PC-3 (cell line): ENCODE data around the gene ALDH7A1. TPM values are rescaled to one million over a fixed set of nuclear protein-coding genes. Genes with fewer than 3 reads are reported as not detected.

Source experiments
- ATAC-seq: fragments of 200-7000 bp; cut with Tn5 transposase; 2 replicates; pipeline ENCODE4 v1.9.1; 2020; ENCODE audit warnings: mild to moderate bottlenecking, moderate library complexity
- BruUV-seq: library from RNA; stranded (reverse); fragments of 400-500 nt; replicated peaks from 2 replicates; lab custom pipeline; 2021; lab: Mats Ljungman, UMichigan
- CTCF ChIA-PET: fragments of 300-600 bp; sonication (Branson Sonifier 250); formaldehyde crosslinking; loops from one replicate; lab custom pipeline; 2022; ENCODE audit warnings: antibody characterized with exemption; lab: Charles Lee
- POLR2A ChIA-PET: fragments of 300-600 bp; sonication (Branson Sonifier 250); formaldehyde crosslinking; loops from one replicate; lab custom pipeline; 2022; ENCODE audit warnings: antibody characterized with exemption; ENCODE audit not compliant: unreplicated experiment; lab: Charles Lee
- DNase-seq: peaks from one replicate; pipeline ENCODE4 v3.0.0-alpha.2; 2015
- H2AFZ ChIP-seq: fragments of 300-600 bp; sonication (generic); 2 replicates; pipeline ENCODE4 v1.6.0; 2016; ENCODE audit warnings: antibody characterized with exemption, low read length
- H3F3A ChIP-seq: fragments of 300-600 bp; sonication (generic); one replicate; pipeline ENCODE4 v1.6.0; 2017; ENCODE audit warnings: antibody characterized with exemption, low read length, control low read depth, mild to moderate bottlenecking; ENCODE audit not compliant: unreplicated experiment
- H3K27ac ChIP-seq: fragments of 300-600 bp; sonication (generic); 2 replicates; pipeline ENCODE4 v1.5.1; 2016; ENCODE audit warnings: mild to moderate bottlenecking, low read length
- H3K27me3 ChIP-seq: fragments of 300-600 bp; sonication (generic); 2 replicates; pipeline ENCODE4 v1.6.1; 2016; ENCODE audit warnings: low read length, mixed read lengths
- H3K36me3 ChIP-seq: fragments of 300-600 bp; sonication (generic); 2 replicates; pipeline ENCODE4 v1.6.1; 2016; ENCODE audit warnings: low read depth, mixed run types, low read length, mixed read lengths
- H3K4me1 ChIP-seq: fragments of 300-600 bp; sonication (generic); 2 replicates; pipeline ENCODE4 v1.5.1; 2016; ENCODE audit warnings: low read length; ENCODE audit not compliant: insufficient read depth
- H3K4me2 ChIP-seq: fragments of 300-600 bp; sonication (generic); 2 replicates; pipeline ENCODE4 v1.6.0; 2016; ENCODE audit warnings: low read length
- H3K4me3 ChIP-seq: fragments of 300-600 bp; sonication (generic); 2 replicates; pipeline ENCODE4 v1.5.1; 2016; ENCODE audit warnings: mild to moderate bottlenecking, low read length, mixed read lengths
- H3K79me2 ChIP-seq: fragments of 300-600 bp; sonication (generic); 2 replicates; pipeline ENCODE4 v1.6.1; 2017; ENCODE audit warnings: low read length, mixed read lengths
- H3K9ac ChIP-seq: fragments of 300-600 bp; sonication (generic); 2 replicates; pipeline ENCODE4 v1.6.0; 2016; ENCODE audit warnings: mild to moderate bottlenecking, low read length
- H3K9me2 ChIP-seq: fragments of 300-600 bp; sonication (generic); replicated peaks from 2 replicates; pipeline ENCODE4 v1.6.1; 2016; ENCODE audit warnings: mixed run types, low read length, mixed read lengths
- H3K9me3 ChIP-seq: fragments of 300-600 bp; sonication (generic); 2 replicates; pipeline ENCODE4 v1.6.1; 2016; ENCODE audit warnings: low read length, mixed read lengths
- H4K20me1 ChIP-seq: fragments of 300-600 bp; sonication (generic); 2 replicates; pipeline ENCODE4 v1.6.1; 2016; ENCODE audit warnings: low read length, mixed read lengths
- EZH2 ChIP-seq: fragments of 300-600 bp; sonication (generic); IDR thresholded peaks from one replicate; pipeline ENCODE4 v1.6.1; 2017; ENCODE audit warnings: antibody characterized with exemption, mild to moderate bottlenecking, low read length; ENCODE audit not compliant: unreplicated experiment
- EZH2phosphoT487 ChIP-seq: fragments of 300-600 bp; sonication (generic); IDR thresholded peaks from 2 replicates; pipeline ENCODE4 v1.6.1; 2018; ENCODE audit warnings: mild to moderate bottlenecking, antibody characterized with exemption, low read length, borderline replicate concordance
- intact Hi-C: fragments of 100-400 bp; cut with micrococcal nuclease; formaldehyde crosslinking; loops from 2 replicates; pipeline ENCODE4 v1.9.0; 2023
- total RNA-seq: library from RNA; depleted of rRNA; stranded (reverse); fragments of >200 nt; gene quantifications from 2 replicates; pipeline ENCODE4 v1.2.3, GENCODE V29; 2014
- TF ChIP-seq, protein P1 (sequence below): fragments of 300-600 bp; sonication (generic); conservative IDR thresholded peaks from 2 replicates; pipeline ENCODE4 v1.5.1; 2017; ENCODE audit warnings: antibody characterized with exemption, low read depth, mild to moderate bottlenecking, low read length

Gene ALDH7A1
- total RNA-seq, 1 experiment from 2014 or later, result 45.9 TPM

DNA sequence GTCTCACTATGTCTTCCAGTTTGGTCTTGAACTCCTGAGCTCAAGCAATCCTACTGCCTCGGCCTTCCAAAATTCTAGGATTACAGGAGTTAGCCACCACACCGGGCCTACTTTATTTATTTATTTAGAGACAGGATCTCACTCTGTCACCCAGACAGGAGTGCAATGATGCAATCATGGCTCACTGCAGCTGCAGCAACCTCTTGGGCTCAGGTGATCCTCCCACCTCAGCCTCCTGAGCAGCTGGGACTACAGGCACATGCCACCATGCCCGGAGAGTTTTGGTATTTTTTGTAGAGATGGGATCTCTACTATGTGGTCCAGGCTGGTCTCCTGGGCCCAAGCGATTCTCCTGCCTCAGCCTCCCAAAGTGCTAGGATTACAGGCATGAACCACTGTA, 38.5 kb upstream of the ALDH7A1 start:
- intact Hi-C loops, result no loop called here
- no peak overlapping the region for H3K4me2 ChIP-seq
- no peaks in the 10 kb centered on the region for H3F3A ChIP-seq
- H3K79me2 ChIP-seq, result no peaks in the 10 kb centered on the region
- ChIA-PET CTCF (no interaction called here), POLR2A (no interaction called here)
- H3K9me2 ChIP-seq, result no peaks in the 10 kb centered on the region
- no peaks in the 10 kb centered on the region for H3K9me3 ChIP-seq
- no peak overlapping the region for H3K4me3 ChIP-seq
- H3K9ac ChIP-seq, result no peak overlapping the region
- no peaks in the 10 kb centered on the region for H3K36me3 ChIP-seq
- BruUV-seq, result no TSS peak
- ATAC-seq, result no peak
- H3K4me1 ChIP-seq, result no peaks in the 10 kb centered on the region
- TF ChIP-seq EZH2phosphoT487 (no peak), EZH2 (no peak)
- TF ChIP-seq, protein P1, sequence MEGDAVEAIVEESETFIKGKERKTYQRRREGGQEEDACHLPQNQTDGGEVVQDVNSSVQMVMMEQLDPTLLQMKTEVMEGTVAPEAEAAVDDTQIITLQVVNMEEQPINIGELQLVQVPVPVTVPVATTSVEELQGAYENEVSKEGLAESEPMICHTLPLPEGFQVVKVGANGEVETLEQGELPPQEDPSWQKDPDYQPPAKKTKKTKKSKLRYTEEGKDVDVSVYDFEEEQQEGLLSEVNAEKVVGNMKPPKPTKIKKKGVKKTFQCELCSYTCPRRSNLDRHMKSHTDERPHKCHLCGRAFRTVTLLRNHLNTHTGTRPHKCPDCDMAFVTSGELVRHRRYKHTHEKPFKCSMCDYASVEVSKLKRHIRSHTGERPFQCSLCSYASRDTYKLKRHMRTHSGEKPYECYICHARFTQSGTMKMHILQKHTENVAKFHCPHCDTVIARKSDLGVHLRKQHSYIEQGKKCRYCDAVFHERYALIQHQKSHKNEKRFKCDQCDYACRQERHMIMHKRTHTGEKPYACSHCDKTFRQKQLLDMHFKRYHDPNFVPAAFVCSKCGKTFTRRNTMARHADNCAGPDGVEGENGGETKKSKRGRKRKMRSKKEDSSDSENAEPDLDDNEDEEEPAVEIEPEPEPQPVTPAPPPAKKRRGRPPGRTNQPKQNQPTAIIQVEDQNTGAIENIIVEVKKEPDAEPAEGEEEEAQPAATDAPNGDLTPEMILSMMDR, result no peak
- no peak for DNase-seq
- no peaks in the 10 kb centered on the region for H3K27me3 ChIP-seq
- H3K27ac ChIP-seq, result no peak overlapping the region
- H4K20me1 ChIP-seq, result no peaks in the 10 kb centered on the region
- no peak overlapping the region for H2AFZ ChIP-seq

- Histone ChIP-seq H3K4me2 (no peak overlapping the region), H3K4me1 (no peaks in the 10 kb centered on the region), H3K9me2 (no peaks in the 10 kb centered on the region), H3K9me3 (no peaks in the 10 kb centered on the region), H3K27me3 (no peaks in the 10 kb centered on the region), H2AFZ (no peak overlapping the region), H3K27ac (no peak overlapping the region), H3F3A (no peaks in the 10 kb centered on the region), H3K4me3 (no peak overlapping the region), H3K9ac (no peak overlapping the region), H4K20me1 (no peaks in the 10 kb centered on the region), H3K79me2 (no peaks in the 10 kb centered on the region), H3K36me3 (no peaks in the 10 kb centered on the region)
- ATAC-seq, result peak; percentile 46; the same call in 1 of the 2 replicates
- TF ChIP-seq, protein P1, result no peak
- TF ChIP-seq EZH2phosphoT487 (no peak), EZH2 (no peak)
- no peak for DNase-seq
- CTCF ChIA-PET, result interaction anchor here (0.6 kb wide), 1 partner anchor 26 kb away, joined by 3 read pairs; no protein-coding TSS in a partner anchor
- POLR2A ChIA-PET, result no interaction called here
- BruUV-seq, result no TSS peak
- intact Hi-C loops, result no loop called here
These were observed 36.9 kb upstream of the ALDH7A1 start for GRCh38 chr5:126631920-126632319.

DNA sequence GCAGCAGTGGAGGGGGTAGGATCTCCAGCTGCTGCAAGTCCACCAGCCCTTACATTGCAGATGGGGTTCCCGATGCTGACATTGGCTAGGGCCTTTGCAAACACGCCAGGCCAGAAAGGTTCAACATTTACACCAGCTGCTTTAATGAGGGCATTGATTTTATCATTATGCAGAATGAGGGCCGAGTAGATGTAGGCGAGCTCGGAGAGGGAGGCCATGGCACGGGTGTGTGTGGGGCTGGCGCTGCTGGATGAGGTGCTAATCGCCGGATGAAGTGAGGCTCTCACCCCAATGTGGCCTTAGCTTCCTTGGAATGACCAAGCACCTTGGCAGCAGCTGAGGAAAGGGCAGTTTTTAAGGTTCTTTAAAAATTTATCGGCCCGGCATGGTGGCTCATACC, 33.1 kb upstream of the ALDH7A1 start:
- Histone ChIP-seq H3K9me3 (no peaks in the 10 kb centered on the region), H3K9ac (no peak overlapping the region), H3F3A (no peaks in the 10 kb centered on the region), H3K27ac (no peak overlapping the region), H2AFZ (no peak overlapping the region), H3K9me2 (no peaks in the 10 kb centered on the region), H3K4me1 (peaks cover 19% of the 10 kb centered on the region), H3K4me3 (no peak overlapping the region), H3K4me2 (no peak overlapping the region), H3K36me3 (peaks cover 14% of the 10 kb centered on the region), H3K79me2 (no peaks in the 10 kb centered on the region), H3K27me3 (no peaks in the 10 kb centered on the region), H4K20me1 (no peaks in the 10 kb centered on the region)
- BruUV-seq, result no TSS peak
- intact Hi-C loops, result no loop called here
- ChIA-PET CTCF (no interaction called here), POLR2A (no interaction called here)
- no peak for TF ChIP-seq EZH2
- TF ChIP-seq, protein P1, result no peak
- no peak for ATAC-seq
- no peak for DNase-seq
